Neutrophil (primary cell): ENCODE results near the gene BRCA2.
A peak's percentile ranks its signal among the peaks of the same experiment; 100 is the strongest.

Experiments used
- H3K27ac ChIP-seq: fragments of 200-600 bp; sonication (generic); 2 replicates; pipeline ENCODE4 v1.5.1; 2016; ENCODE audit warnings: mild to moderate bottlenecking, moderate library complexity
- H3K27me3 ChIP-seq: fragments of 200-600 bp; sonication (generic); 2 replicates; pipeline ENCODE4 v1.6.0; 2016; ENCODE audit warnings: mild to moderate bottlenecking
- H3K36me3 ChIP-seq: fragments of 200-600 bp; sonication (generic); 2 replicates; pipeline ENCODE4 v1.5.1; 2017
- H3K4me1 ChIP-seq, 2 experiments: fragments of 200-600 bp in 1 of 2; sonication (generic) in 1 of 2; 1 replicate in 1 of 2; 2 replicates in 1 of 2; pipeline versions ENCODE4 v1.5.1 to v1.6.1; 2013 to 2016; ENCODE audit warnings: low read depth in 1 of 2, low read length in 1 of 2, mild to moderate bottlenecking in 1 of 2, moderate library complexity in 1 of 2; ENCODE audit not compliant: control insufficient read depth in 1 of 2, insufficient read depth in 1 of 2
- H3K4me3 ChIP-seq, 2 experiments: fragments of 200-600 bp in 1 of 2; sonication (generic) in 1 of 2; 1 replicate in 1 of 2; 2 replicates in 1 of 2; pipeline ENCODE4 v1.5.1; 2013 to 2016; ENCODE audit warnings: low read depth in 1 of 2, low read length in 1 of 2, mild to moderate bottlenecking in 1 of 2, moderate library complexity in 1 of 2
- H3K9me3 ChIP-seq: fragments of 200-600 bp; sonication (generic); 2 replicates; pipeline ENCODE4 v1.5.1; 2016
- TF ChIP-seq, protein P1 (sequence below): fragments of 200-600 bp; sonication (generic); IDR thresholded peaks from 2 replicates; pipeline ENCODE4 v1.5.1; 2016; ENCODE audit warnings: antibody characterized with exemption

BRCA2 gene

DNA sequence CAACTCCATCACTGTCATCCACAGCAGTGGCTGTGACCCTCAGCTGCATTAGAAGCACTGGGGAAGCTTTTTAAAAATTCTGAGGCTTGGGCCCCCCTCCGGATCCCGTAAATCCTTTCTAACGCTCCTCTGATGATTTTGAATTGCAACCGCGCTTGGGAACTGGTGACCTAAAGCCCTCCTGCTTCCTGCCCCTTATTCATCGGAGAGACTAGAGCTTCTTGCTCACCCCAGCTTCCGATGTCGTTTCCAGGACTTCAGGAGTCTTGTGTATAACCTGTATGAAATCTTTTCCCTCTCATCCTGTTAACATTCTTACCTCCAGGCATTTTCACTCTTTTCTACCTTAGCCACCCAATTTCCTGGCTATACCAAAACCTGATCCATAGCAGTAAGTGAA, 14.9 kb upstream of the BRCA2 start:
- TF ChIP-seq, protein P1, sequence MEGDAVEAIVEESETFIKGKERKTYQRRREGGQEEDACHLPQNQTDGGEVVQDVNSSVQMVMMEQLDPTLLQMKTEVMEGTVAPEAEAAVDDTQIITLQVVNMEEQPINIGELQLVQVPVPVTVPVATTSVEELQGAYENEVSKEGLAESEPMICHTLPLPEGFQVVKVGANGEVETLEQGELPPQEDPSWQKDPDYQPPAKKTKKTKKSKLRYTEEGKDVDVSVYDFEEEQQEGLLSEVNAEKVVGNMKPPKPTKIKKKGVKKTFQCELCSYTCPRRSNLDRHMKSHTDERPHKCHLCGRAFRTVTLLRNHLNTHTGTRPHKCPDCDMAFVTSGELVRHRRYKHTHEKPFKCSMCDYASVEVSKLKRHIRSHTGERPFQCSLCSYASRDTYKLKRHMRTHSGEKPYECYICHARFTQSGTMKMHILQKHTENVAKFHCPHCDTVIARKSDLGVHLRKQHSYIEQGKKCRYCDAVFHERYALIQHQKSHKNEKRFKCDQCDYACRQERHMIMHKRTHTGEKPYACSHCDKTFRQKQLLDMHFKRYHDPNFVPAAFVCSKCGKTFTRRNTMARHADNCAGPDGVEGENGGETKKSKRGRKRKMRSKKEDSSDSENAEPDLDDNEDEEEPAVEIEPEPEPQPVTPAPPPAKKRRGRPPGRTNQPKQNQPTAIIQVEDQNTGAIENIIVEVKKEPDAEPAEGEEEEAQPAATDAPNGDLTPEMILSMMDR: no peak
- peaks cover 35% of the 10 kb centered on the region for H3K36me3 ChIP-seq
- H3K9me3 ChIP-seq: no peaks in the 10 kb centered on the region
- H3K4me3 ChIP-seq: no peak overlapping the region
- peaks cover 2 to 6% of the 10 kb centered on the region in 2 experiments for H3K4me1 ChIP-seq
- H3K27ac ChIP-seq: no peak overlapping the region
- H3K27me3 ChIP-seq: peaks cover 17% of the 10 kb centered on the region

DNA sequence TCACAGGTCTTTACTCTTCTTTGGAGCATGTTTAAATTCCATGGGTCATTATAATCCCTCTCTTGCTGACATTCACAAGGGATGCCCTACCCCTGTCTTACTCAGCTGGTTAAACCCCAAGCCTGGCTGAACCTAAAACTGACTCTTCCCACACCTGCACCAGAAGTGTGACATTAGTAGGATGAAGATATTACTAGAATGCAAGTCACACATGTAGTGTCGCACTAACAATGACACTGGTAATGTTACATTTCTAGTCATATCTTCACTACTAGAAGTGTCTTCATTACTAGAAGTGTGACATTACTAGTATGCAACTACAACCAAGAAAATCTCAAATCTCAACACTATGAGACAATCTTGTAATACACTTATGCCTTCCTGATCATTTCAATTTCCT, 14.4 kb upstream of the BRCA2 start:
- TF ChIP-seq, protein P1: no peak
- H3K27ac ChIP-seq: no peak overlapping the region
- peaks cover 29% of the 10 kb centered on the region for H3K36me3 ChIP-seq
- H3K27me3 ChIP-seq: peaks cover 17% of the 10 kb centered on the region
- peaks cover 2 to 6% of the 10 kb centered on the region in 2 experiments for H3K4me1 ChIP-seq
- no peak overlapping the region for H3K4me3 ChIP-seq
- no peaks in the 10 kb centered on the region for H3K9me3 ChIP-seq

DNA sequence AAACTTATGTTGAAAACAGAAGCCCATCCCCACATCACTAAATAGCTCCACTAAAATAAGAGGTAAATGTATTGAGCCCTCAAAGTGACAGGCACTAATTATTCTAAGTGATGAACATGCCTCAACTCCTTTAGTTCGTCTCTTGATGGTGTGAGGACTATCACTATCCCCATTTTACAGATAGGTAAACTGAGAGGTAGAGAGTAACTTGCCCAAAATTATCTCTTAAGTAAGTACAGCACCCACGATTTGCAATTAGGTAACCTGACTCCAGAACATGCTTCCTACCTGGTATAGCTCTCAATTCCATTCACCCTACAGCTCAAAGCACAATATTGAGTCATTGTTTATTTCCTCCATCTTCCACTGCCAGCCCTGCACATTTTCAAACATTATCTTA, 12.8 kb upstream of the BRCA2 start:
- Histone ChIP-seq H3K27me3 (peaks cover 17% of the 10 kb centered on the region), H3K36me3 (peaks cover 17% of the 10 kb centered on the region), H3K4me1 (peaks cover 2 to 6% of the 10 kb centered on the region in 2 experiments), H3K27ac (no peak overlapping the region), H3K9me3 (no peaks in the 10 kb centered on the region), H3K4me3 (no peak overlapping the region)
- TF ChIP-seq, protein P1: no peak

DNA sequence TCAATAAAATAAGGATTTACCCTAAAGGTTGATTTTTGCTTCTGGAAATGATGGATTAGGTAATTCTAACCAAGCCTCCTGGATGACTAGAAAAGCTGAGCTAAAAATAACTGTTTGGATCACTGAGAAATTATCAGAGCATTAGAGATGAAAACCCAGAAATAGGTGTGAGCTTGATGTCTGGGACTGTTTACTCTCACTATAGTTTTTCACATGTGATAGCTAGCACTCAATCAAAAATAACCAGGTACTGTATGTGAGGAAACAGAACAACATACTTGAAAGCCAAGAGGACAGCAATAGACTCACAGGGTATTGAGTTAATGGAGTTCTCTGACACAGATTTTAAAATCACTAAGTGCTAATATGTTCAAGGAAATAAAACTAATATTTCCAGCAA, 9.7 kb upstream of the BRCA2 start:
- Histone ChIP-seq H3K9me3 (no peaks in the 10 kb centered on the region), H3K4me3 (no peak overlapping the region), H3K36me3 (no peaks in the 10 kb centered on the region), H3K4me1 (peaks cover 11 to 16% of the 10 kb centered on the region in 2 experiments), H3K27ac (no peak overlapping the region), H3K27me3 (peaks cover 10% of the 10 kb centered on the region)
- TF ChIP-seq, protein P1: no peak

DNA sequence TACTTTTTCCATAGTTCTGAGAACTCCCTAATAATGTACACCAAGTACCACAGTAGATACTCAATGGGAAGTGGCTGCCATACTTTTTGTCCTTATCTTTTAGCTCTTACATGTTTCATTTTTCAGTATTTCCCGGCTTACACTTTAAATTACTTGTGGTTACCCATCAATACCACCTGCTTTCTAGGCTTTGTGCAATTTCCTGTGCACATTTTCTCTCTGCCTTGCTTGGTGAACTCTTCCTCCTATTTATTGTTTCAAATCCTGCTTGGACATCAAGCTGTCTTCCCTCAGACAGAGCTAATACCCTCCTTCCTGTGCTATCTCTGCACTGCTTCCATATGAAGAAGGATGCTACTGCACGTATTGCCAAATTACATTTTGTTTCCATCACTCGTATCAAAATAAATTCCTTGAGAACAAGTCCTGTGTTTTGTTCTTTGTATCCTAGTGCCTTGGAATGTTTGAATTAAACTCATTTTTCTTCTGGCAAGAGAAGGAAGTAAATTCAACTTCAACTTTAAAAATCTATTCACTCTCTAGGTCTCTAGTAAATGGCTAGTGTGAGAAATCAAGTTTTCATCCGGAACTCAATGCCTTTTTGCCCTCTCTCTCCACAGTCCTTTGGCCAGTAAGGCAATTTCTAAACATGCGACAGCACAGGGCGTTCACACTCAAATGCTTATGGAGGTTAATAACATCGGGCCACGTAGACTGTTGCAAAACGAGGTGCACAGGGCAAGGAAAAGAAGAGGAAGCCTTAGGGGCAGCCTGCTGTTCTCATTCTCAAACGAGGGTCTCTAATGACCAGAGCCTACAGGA, 5.8 kb upstream of the BRCA2 start:
- peak overlapping the region; percentile 39 to 49 for H3K4me3 ChIP-seq

More for the DNA sequence above, 5.8 kb upstream of the BRCA2 start:
- Histone ChIP-seq H3K36me3 (no peaks in the 10 kb centered on the region), H3K27ac (peak overlapping the region; percentile 59), H3K9me3 (no peaks in the 10 kb centered on the region), H3K27me3 (no peaks in the 10 kb centered on the region), H3K4me1 (peaks cover 15 to 24% of the 10 kb centered on the region in 2 experiments)
- TF ChIP-seq, protein P1: no peak
